ENCODE data around the gene PNISR. TPM values are rescaled to one million over a fixed set of nuclear protein-coding genes. Genes with fewer than 3 reads are reported as not detected.
A peak's percentile ranks its signal among the peaks of the same experiment; 100 is the strongest.

Gene PNISR
- total RNA-seq, 1 experiment from 2014 or later: 134 TPM

GRCh38 chr6:99350573-99350972 is 74.5 kb downstream of the PNISR start:
- H2AFZ ChIP-seq (ENCODE audit: low read length): no peak overlapping the region
- H3K9me3 Mint-ChIP-seq: no peaks in the 10 kb centered on the region
- no CpG with 5 or more reads among the region's 10 CpGs for WGBS (ENCODE audit: extremely low coverage, insufficient read length, low lambda C conversion rate)

More at GRCh38 chr6:99350573-99350972, 74.5 kb downstream of the PNISR start:
- Histone ChIP-seq H2BK15ac (ENCODE audit: low read depth, low read length) (no peak overlapping the region), H3K56ac (ENCODE audit: insufficient read length, low read depth, low read length) (no peak overlapping the region), H2AK5ac (ENCODE audit: insufficient read length, low read length) (no peak overlapping the region), H3K9ac (ENCODE audit: extremely low read depth, insufficient read length, low read length) (no peak overlapping the region), H3K23ac (ENCODE audit: insufficient read length, low read depth, low read length) (no peak overlapping the region), H3K4me2 (ENCODE audit: insufficient read depth, insufficient read length, low read length) (peak overlapping the region; percentile 68), H4K8ac (replicated peaks; ENCODE audit: insufficient read length, low read depth, low read length) (no peak overlapping the region), H4K20me1 (ENCODE audit: control insufficient read depth, insufficient read depth, insufficient read length) (no peaks in the 10 kb centered on the region), H3T11ph (ENCODE audit: low read length) (no peak overlapping the region), H3K23me2 (ENCODE audit: insufficient read length, low read depth, low read length, poor library complexity, severe bottlenecking) (peaks cover 8% of the 10 kb centered on the region), H3K27ac (ENCODE audit: insufficient read length, low read depth, low read length) (no peak overlapping the region), H3K79me2 (ENCODE audit: insufficient read depth, low read length) (no peaks in the 10 kb centered on the region), H2BK20ac (ENCODE audit: low read depth, low read length, poor library complexity, severe bottlenecking) (no peak overlapping the region), H2BK12ac (ENCODE audit: insufficient read length, low read depth, low read length) (no peak overlapping the region), H3K4ac (ENCODE audit: low read depth, low read length) (no peak overlapping the region), H3K79me1 (ENCODE audit: insufficient read depth, low read depth, low read length, poor library complexity, severe bottlenecking) (no peaks in the 10 kb centered on the region), H3K4me1 (ENCODE audit: insufficient read depth, low read length) (no peaks in the 10 kb centered on the region), H3K18ac (ENCODE audit: insufficient read length, low read depth, low read length) (no peak overlapping the region), H3K9me3 (ENCODE audit: control insufficient read depth, low read depth, low read length) (no peaks in the 10 kb centered on the region), H2BK5ac (ENCODE audit: insufficient read length, low read length) (no peak overlapping the region), H3K14ac (ENCODE audit: insufficient read depth, low read length) (no peak overlapping the region), H2BK120ac (ENCODE audit: low read depth, low read length, poor library complexity, severe bottlenecking) (no peak overlapping the region), H4K91ac (ENCODE audit: insufficient read length, low read depth, low read length) (no peak overlapping the region), H3K27me3 (ENCODE audit: insufficient read depth, low read length) (no peaks in the 10 kb centered on the region), H4K5ac (ENCODE audit: insufficient read length, low read depth, low read length) (no peak overlapping the region)
- H3K4me3 Mint-ChIP-seq: peak overlapping the region; percentile 81
- no peak overlapping the region for H3K27ac Mint-ChIP-seq
- DNase-seq: peak; percentile 31
- peaks cover 27 to 28% of the 10 kb centered on the region in 2 experiments for H3K4me1 Mint-ChIP-seq
- H3K27me3 Mint-ChIP-seq (ENCODE audit: low read depth): peaks cover 13% of the 10 kb centered on the region
- H3K36me3 Mint-ChIP-seq (ENCODE audit: insufficient read depth in 1 of 3, low read depth in 3 of 3): no peaks in the 10 kb centered on the region
- TF ChIP-seq CTCF (conservative IDR thresholded peaks at IDR 0.05): no peak

All from H9 (cell line).